ENCODE data around the gene EFNB2. TPM values are rescaled to one million over a fixed set of nuclear protein-coding genes. Genes with fewer than 3 reads are reported as not detected.
A peak's percentile ranks its signal among the peaks of the same experiment; 100 is the strongest.

The EFNB2 gene
- total RNA-seq, 1 donor from 2014 or later, result 197 TPM

DNA sequence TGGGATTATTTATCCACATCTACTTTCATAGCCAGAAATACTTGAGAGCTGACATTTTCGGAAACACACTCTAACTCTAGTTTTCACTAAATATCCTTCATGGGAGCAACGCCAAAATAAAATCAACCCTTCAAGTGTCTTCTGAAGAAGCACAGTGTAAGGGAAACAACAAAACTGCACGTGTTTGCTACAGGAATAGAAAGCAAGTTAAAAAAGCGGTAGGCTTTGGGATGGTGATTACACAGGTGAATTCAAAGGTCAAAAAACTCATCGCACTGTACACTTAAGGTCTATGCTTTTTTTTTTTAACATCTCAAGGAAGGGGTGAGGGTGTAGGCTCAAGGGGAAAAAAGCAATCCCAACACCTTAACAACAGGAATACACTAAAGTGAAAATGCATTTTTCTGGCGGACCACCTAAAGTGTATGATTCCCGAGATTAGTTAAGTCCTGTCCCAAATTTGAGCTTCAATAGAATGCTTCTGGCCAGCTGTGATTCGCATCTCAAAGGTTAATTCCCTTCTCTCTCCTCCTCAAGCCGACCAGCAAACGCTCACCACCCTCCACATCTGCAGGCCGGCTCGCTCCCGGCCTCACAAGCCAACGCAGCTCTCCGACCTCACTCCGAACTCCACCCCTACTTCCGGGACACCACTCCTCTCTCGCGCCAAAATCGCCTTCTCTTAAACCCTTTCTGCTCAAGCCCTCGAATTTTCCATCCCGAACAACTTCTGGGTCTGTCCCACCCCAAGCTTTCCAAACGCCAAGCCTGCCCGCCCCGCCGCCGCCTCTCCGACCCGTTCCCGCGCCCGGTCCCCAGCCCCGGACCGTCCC is 31.4 kb upstream of the EFNB2 start:
- no peaks in the 10 kb centered on the region for H3K36me3 Mint-ChIP-seq
- TF ChIP-seq, protein P1, sequence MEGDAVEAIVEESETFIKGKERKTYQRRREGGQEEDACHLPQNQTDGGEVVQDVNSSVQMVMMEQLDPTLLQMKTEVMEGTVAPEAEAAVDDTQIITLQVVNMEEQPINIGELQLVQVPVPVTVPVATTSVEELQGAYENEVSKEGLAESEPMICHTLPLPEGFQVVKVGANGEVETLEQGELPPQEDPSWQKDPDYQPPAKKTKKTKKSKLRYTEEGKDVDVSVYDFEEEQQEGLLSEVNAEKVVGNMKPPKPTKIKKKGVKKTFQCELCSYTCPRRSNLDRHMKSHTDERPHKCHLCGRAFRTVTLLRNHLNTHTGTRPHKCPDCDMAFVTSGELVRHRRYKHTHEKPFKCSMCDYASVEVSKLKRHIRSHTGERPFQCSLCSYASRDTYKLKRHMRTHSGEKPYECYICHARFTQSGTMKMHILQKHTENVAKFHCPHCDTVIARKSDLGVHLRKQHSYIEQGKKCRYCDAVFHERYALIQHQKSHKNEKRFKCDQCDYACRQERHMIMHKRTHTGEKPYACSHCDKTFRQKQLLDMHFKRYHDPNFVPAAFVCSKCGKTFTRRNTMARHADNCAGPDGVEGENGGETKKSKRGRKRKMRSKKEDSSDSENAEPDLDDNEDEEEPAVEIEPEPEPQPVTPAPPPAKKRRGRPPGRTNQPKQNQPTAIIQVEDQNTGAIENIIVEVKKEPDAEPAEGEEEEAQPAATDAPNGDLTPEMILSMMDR (IDR thresholded peaks at IDR 0.05; ENCODE audit: unreplicated experiment), result no peak
- peaks cover 51% of the 10 kb centered on the region for H3K4me1 Mint-ChIP-seq
- peak overlapping the region; percentile 94 for H3K4me3 Mint-ChIP-seq
- DNase-seq (ENCODE audit: low spot score in 2 of 2, unreplicated experiment in 2 of 2), result no peak
- peak overlapping the region; percentile 96 for H3K27ac Mint-ChIP-seq
- H3K9me3 Mint-ChIP-seq, result no peaks in the 10 kb centered on the region
- no peaks in the 10 kb centered on the region for H3K27me3 Mint-ChIP-seq (ENCODE audit: low read depth)

DNA sequence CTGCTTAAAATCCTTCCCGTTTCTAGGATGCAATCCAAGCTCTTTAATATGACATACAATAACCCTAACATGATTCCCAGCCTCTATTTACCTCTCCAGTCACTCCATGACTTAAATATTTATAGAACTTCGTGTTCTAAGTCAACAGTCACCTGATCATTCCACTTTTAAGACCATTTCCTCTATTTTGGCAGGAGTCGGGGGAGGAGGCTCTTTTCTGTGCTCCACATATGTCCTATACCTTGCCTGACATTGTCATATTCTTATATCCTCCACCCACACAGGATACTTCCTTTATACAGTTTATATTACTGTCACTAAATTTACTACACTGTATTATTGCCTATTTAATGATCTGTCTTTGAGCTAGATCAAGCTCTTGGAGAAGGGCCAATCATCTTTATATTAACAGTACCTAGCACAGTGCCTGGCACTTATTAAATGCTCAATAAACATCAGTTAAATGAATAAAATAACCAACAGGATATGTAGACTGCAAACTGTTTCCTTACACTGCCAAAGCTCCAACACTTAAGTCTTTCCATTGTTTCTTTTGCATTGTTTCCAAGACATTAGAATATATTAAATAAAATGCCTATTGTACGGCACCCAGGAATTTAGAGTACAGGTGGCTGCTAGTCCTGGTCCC is 29.8 kb upstream of the EFNB2 start:
- H3K27me3 Mint-ChIP-seq (ENCODE audit: low read depth), result no peaks in the 10 kb centered on the region
- H3K9me3 Mint-ChIP-seq, result no peaks in the 10 kb centered on the region
- DNase-seq (ENCODE audit: low spot score in 2 of 2, unreplicated experiment in 2 of 2), result no peak
- H3K36me3 Mint-ChIP-seq, result no peaks in the 10 kb centered on the region
- peaks cover 61% of the 10 kb centered on the region for H3K4me1 Mint-ChIP-seq
- H3K4me3 Mint-ChIP-seq, result peak overlapping the region; percentile 94
- TF ChIP-seq, protein P1 (IDR thresholded peaks at IDR 0.05; ENCODE audit: unreplicated experiment), result no peak
- peak overlapping the region; percentile 96 for H3K27ac Mint-ChIP-seq

DNA sequence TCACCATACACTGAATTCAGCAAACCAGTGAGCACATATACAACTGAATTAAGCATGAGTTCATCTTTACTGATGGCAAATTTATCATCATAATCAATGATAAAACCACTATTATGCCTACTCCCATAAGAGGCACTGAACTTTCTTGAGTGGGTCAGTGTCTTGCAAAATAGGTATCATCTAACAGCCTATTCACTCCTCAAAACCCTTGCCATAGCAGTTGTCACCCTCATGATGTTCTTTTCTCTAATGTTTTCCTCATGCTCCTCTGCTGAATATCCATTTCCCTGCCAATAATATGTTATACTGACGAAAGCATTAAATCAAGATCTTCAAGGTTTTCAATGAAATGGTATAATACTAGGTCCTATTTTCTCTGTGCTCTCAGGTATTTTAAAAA is 26.8 kb upstream of the EFNB2 start:
- TF ChIP-seq, protein P1 (IDR thresholded peaks at IDR 0.05; ENCODE audit: unreplicated experiment), result no peak
- peaks cover 11% of the 10 kb centered on the region for H3K36me3 Mint-ChIP-seq
- H3K27ac Mint-ChIP-seq, result peak overlapping the region; percentile 76
- no peaks in the 10 kb centered on the region for H3K9me3 Mint-ChIP-seq
- peaks cover 62% of the 10 kb centered on the region for H3K4me1 Mint-ChIP-seq
- no peaks in the 10 kb centered on the region for H3K27me3 Mint-ChIP-seq (ENCODE audit: low read depth)
- H3K4me3 Mint-ChIP-seq, result no peak overlapping the region
- DNase-seq (ENCODE audit: low spot score in 2 of 2, unreplicated experiment in 2 of 2), result no peak

DNA sequence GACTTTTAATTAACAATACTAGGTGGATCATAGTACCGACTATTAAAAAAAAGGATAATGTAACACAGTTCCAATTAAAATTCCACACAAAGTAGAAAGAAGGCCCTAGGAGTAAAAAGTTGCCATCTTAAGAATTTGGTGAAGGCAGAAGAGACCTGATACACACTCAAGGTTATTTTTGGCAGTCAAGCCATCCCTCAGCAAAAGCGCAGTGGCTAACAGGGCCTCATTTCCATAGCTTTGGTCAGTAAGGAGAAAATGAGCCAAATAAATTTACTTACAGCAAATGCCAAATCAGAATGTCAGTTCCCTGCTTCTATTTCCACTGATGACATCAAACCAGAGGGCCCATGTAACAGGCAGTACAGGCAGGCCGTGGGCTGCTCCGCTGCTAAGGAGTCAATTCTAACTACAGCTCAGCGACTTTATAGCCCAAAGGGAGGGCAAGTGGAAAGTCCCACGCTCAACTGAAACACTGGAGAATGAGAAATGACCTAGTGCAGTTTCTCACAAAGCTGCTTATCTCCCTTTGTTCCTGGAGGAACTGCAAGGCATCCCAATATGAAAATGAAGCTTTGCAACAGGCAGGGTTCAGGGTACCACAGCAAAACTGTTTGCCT is 26.2 kb upstream of the EFNB2 start:
- H3K9me3 Mint-ChIP-seq, result no peaks in the 10 kb centered on the region
- no peaks in the 10 kb centered on the region for H3K27me3 Mint-ChIP-seq (ENCODE audit: low read depth)
- TF ChIP-seq, protein P1 (IDR thresholded peaks at IDR 0.05; ENCODE audit: unreplicated experiment), result no peak
- peaks cover 62% of the 10 kb centered on the region for H3K4me1 Mint-ChIP-seq
- peaks cover 13% of the 10 kb centered on the region for H3K36me3 Mint-ChIP-seq
- peak overlapping the region; percentile 76 for H3K27ac Mint-ChIP-seq
- H3K4me3 Mint-ChIP-seq, result no peak overlapping the region
- DNase-seq (ENCODE audit: low spot score in 2 of 2, unreplicated experiment in 2 of 2), result no peak

DNA sequence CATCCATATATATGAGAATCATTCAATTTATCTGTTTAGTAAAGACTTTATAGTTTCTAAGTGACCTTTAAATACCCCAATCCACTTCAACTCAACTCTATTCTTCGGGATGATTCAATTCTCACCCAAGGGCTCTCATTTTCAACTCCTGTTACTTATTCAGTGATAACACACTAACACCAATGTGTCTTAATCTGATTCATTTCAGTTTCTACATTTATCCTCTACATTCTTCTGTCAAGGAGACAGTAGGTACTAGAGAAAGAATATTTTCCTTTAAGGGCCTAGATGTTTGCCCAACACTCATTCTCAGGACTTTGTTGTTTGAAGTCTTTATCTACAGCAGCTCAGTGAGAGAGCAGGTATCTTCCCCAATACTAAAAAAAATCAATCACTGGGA is 25.4 kb upstream of the EFNB2 start:
- Mint-ChIP-seq H3K27ac (peak overlapping the region; percentile 52), H3K36me3 (peaks cover 20% of the 10 kb centered on the region), H3K4me1 (peaks cover 54% of the 10 kb centered on the region), H3K27me3 (ENCODE audit: low read depth) (no peaks in the 10 kb centered on the region), H3K4me3 (no peak overlapping the region), H3K9me3 (no peaks in the 10 kb centered on the region)
- DNase-seq (ENCODE audit: low spot score in 2 of 2, unreplicated experiment in 2 of 2), result no peak
- TF ChIP-seq, protein P1 (IDR thresholded peaks at IDR 0.05; ENCODE audit: unreplicated experiment), result no peak

Measured in mesothelial cell of epicardium (in vitro differentiated cells).